Stomach (tissue), 9 donors: ENCODE measurements around the gene ANO7. TPM values are rescaled to one million over a fixed set of nuclear protein-coding genes. Genes with fewer than 3 reads are reported as not detected.
A peak's percentile ranks its signal among the peaks of the same experiment; 100 is the strongest.

Experiments
- DNase-seq, 2 donors: peaks; one replicate each; pipeline versions ENCODE4 v3.0.0 to v3.0.0-alpha.2; 2013 to 2019
- H3K27ac ChIP-seq, 5 donors: fragments of 200-600 bp in 4 of 5; sonication (generic) in 4 of 5; one replicate each; pipeline ENCODE4 v1.5.1; 2013 to 2019; ENCODE audit warnings: mild to moderate bottlenecking in 1 of 5, moderate library complexity in 1 of 5
- H3K27me3 ChIP-seq, 3 donors: fragments of 200-600 bp; sonication (generic); one replicate each; pipeline ENCODE4 v1.5.1; 2017 to 2019; ENCODE audit warnings: mixed run types in 1 of 3
- H3K36me3 ChIP-seq, 4 donors: fragments of 200-600 bp; sonication (generic); 1 replicate in 3 of 4; 2 replicates in 1 of 4; pipeline ENCODE4 v1.5.1; 2016 to 2019
- H3K4me1 ChIP-seq, 4 donors: fragments of 200-600 bp; sonication (generic); one replicate each; pipeline ENCODE4 v1.5.1; 2016 to 2019
- H3K4me3 ChIP-seq, 4 donors: fragments of 200-600 bp; sonication (generic) in 3 of 4; one replicate each; pipeline ENCODE4 v1.5.1; 2016 to 2019; ENCODE audit warnings: mild to moderate bottlenecking in 1 of 4
- H3K9me3 ChIP-seq, 4 donors: fragments of 200-600 bp; sonication (generic); one replicate each; pipeline ENCODE4 v1.5.1; 2016 to 2019
- EP300 ChIP-seq: sonication (generic); formaldehyde crosslinking; IDR thresholded peaks from one replicate; pipeline ENCODE4 v1.6.1; 2017; ENCODE audit warnings: antibody characterized with exemption
- POLR2A ChIP-seq, 4 donors: fragments of 450-650 bp; IDR thresholded peaks; one replicate each; pipeline ENCODE4 v1.6.1; 2016; ENCODE audit warnings: antibody characterized with exemption in 4 of 4, control low read depth in 2 of 4, mild to moderate bottlenecking in 1 of 4, moderate library complexity in 1 of 4
- POLR2AphosphoS5 ChIP-seq, 3 donors: sonication (generic); formaldehyde crosslinking; IDR thresholded peaks; one replicate each; pipeline ENCODE4 v1.6.1; 2016; ENCODE audit warnings: antibody characterized with exemption in 3 of 3
- WGBS, 5 donors: extraction: QIAGEN DNeasy Blood & Tissue Kit in 3 of 5; methylation state at CpG; one replicate each; pipeline versions ENCODE4 v1.1.5 to v1.1.7; 2013 to 2018; 5-methylcytosine and 5-hydroxymethylcytosine counted together
- intact Hi-C: fragments of 100-400 bp; cut with DNase I; formaldehyde crosslinking; loops from one replicate; pipeline ENCODE4 v1.15.1; 2023; ENCODE audit warnings: low total_unique reads
- polyA plus RNA-seq, 3 donors: library from polyadenylated mRNA; stranded (reverse); fragments of 200-250 nt; gene quantifications; one replicate each; pipeline ENCODE4 v1.2.3, GENCODE V29; 2013
- total RNA-seq, 5 donors: library from RNA; depleted of rRNA; stranded (reverse); fragments of >200 nt; gene quantifications; one replicate each; pipeline versions ENCODE4 v1.1.0 to v1.2.3, GENCODE V29; 2014 to 2016
- TF ChIP-seq, protein P1 (sequence below), 7 experiments: fragments of 450-650 bp in 4 of 7; fragments of 200-600 bp in 3 of 7; sonication (generic) in 3 of 7; IDR thresholded peaks; one replicate each; pipeline ENCODE4 v1.5.1; 2016 to 2019; ENCODE audit warnings: antibody characterized with exemption in 7 of 7, control low read depth in 2 of 7, mild to moderate bottlenecking in 1 of 7
- donor health status: healthy with polysubstance abuse.
- donor health status: Bipolar disorder and iron deficiency.
- donor health status: healthy.

ANO7 gene
- total and polyA plus RNA-seq, 8 donors = 0.48 to 138 (median 5.6) TPM

- WGBS, 5 donors = 53 to 67% (median 59%) methylated on average over 13 to 14 of the region's 14 CpGs
- Histone ChIP-seq H3K36me3 (no peaks in the 10 kb centered on the region), H3K4me1 (peaks cover 9 to 22% (median 19%) of the 10 kb centered on the region in 4 donors), H3K27ac (no peak overlapping the region), H3K4me3 (no peak overlapping the region), H3K27me3 (no peaks in the 10 kb centered on the region), H3K9me3 (no peaks in the 10 kb centered on the region)
- intact Hi-C loops = no loop called here
- no peak for TF ChIP-seq EP300
- TF ChIP-seq, protein P1, sequence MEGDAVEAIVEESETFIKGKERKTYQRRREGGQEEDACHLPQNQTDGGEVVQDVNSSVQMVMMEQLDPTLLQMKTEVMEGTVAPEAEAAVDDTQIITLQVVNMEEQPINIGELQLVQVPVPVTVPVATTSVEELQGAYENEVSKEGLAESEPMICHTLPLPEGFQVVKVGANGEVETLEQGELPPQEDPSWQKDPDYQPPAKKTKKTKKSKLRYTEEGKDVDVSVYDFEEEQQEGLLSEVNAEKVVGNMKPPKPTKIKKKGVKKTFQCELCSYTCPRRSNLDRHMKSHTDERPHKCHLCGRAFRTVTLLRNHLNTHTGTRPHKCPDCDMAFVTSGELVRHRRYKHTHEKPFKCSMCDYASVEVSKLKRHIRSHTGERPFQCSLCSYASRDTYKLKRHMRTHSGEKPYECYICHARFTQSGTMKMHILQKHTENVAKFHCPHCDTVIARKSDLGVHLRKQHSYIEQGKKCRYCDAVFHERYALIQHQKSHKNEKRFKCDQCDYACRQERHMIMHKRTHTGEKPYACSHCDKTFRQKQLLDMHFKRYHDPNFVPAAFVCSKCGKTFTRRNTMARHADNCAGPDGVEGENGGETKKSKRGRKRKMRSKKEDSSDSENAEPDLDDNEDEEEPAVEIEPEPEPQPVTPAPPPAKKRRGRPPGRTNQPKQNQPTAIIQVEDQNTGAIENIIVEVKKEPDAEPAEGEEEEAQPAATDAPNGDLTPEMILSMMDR (IDR thresholded peaks at IDR 0.05) = no peak
- TF ChIP-seq POLR2A (IDR thresholded peaks at IDR 0.05) = no peak
- TF ChIP-seq POLR2AphosphoS5 (IDR thresholded peaks at IDR 0.05) = no peak
- DNase-seq = no peak
Measured at GRCh38 chr2:241216211-241216761, 27.8 kb downstream of the ANO7 start.

GRCh38 chr2:241217320-241218031 is 29.0 kb downstream of the ANO7 start:
- 0 to 5% (median 2%) methylated on average over 12 to 69 of the region's 77 CpGs for WGBS, 5 donors
- H3K27ac ChIP-seq = peak overlapping the region; percentile 81 to 90 (median 85)
- H3K4me1 ChIP-seq = peaks cover 9 to 22% (median 19%) of the 10 kb centered on the region in 4 donors
- peak overlapping the region; percentile 47 to 58 (median 49) for H3K4me3 ChIP-seq
- peak; percentile 72 to 92 for DNase-seq
- no peak for TF ChIP-seq POLR2A (IDR thresholded peaks at IDR 0.05)
- TF ChIP-seq POLR2AphosphoS5 (IDR thresholded peaks at IDR 0.05) = peak in 2 of 3 donors; percentile 8 to 35
- intact Hi-C loops = no loop called here
- no peaks in the 10 kb centered on the region for H3K36me3 ChIP-seq
- no peaks in the 10 kb centered on the region for H3K27me3 ChIP-seq
- H3K9me3 ChIP-seq = no peaks in the 10 kb centered on the region

DNA sequence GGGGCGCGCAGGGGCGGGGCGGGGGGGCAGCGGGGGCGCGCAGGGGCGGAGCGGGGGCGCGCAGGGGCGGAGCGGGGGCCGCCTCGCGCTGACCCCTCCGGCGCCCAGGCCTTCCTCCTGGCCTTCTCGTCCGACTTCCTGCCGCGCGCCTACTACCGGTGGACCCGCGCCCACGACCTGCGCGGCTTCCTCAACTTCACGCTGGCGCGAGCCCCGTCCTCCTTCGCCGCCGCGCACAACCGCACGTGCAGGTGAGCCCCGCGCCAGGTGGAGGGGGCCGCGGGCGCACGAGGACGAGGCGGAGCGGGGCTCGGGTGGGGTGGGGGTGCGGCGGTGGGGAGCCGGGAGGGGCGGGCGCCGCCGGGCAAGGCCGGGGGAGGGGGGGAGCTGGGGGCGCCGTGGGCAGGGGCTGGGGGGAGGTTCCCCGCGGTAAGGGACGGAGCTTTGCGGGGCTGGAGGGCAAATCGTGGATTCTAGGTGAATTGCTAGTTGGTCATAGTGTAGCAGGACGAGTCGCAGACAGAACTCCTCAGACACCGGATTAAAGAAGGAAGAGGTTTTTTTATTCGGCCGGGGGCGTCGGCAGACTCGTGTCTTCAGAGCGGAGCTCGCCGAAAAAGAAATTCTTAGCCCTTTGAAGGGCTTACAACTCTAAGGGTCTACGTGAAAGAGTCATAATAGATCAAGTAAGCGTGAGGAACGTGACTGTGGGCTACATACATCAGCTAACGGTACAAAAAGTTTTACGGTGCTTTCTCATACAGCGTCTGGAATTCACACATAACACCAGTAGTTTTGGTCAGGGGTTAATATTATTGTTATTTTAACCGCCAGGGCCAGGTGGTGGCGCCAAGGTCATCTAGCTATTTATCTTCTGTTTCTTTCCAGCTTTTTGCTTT is 29.9 kb downstream of the ANO7 start:
- WGBS, 5 donors = 1 to 2% (median 2%) methylated on average over 26 to 70 of the region's 83 CpGs
- intact Hi-C loops = no loop called here

GRCh38 chr2:241219030-241219382 is 30.5 kb downstream of the ANO7 start:
- H3K9me3 ChIP-seq = no peaks in the 10 kb centered on the region
- H3K27ac ChIP-seq = no peak overlapping the region
- no peak for DNase-seq
- H3K4me1 ChIP-seq = peaks cover 9 to 31% (median 24%) of the 10 kb centered on the region in 4 donors
- no peak for TF ChIP-seq POLR2A (IDR thresholded peaks at IDR 0.05)
- TF ChIP-seq, protein P1 (IDR thresholded peaks at IDR 0.05) = no peak
- no peak for TF ChIP-seq EP300
- no peak for TF ChIP-seq POLR2AphosphoS5 (IDR thresholded peaks at IDR 0.05)
- H3K4me3 ChIP-seq = peak overlapping the region; percentile 59 to 83 (median 66)
- no peaks in the 10 kb centered on the region for H3K36me3 ChIP-seq
- intact Hi-C loops = no loop called here
- H3K27me3 ChIP-seq = no peaks in the 10 kb centered on the region
- WGBS, 5 donors = 38 to 51% (median 45%) methylated on average over 4 of the region's 4 CpGs

More for the DNA sequence above, 29.9 kb downstream of the ANO7 start:
- peaks cover 9 to 25% (median 20%) of the 10 kb centered on the region in 4 donors for H3K4me1 ChIP-seq
- no peaks in the 10 kb centered on the region for H3K27me3 ChIP-seq
- peak overlapping the region; percentile 8 to 81 (median 56) for H3K27ac ChIP-seq
- DNase-seq = peak; percentile 55 to 83
- peak overlapping the region; percentile 59 to 83 (median 66) for H3K4me3 ChIP-seq
- no peak for TF ChIP-seq POLR2AphosphoS5 (IDR thresholded peaks at IDR 0.05)
- TF ChIP-seq, protein P1 (IDR thresholded peaks at IDR 0.05) = peak in 3 of 7 experiments; percentile 5 to 15 (median 11)
- no peaks in the 10 kb centered on the region for H3K36me3 ChIP-seq
- H3K9me3 ChIP-seq = no peaks in the 10 kb centered on the region
